Keratinocyte (primary cell): ENCODE data around the gene SLC19A1. TPM values are rescaled to one million over a fixed set of nuclear protein-coding genes. Genes with fewer than 3 reads are reported as not detected.

Source experiments
- DNase-seq: peaks from one replicate; pipeline ENCODE4 v3.0.0-alpha.2; 2011; ENCODE audit warnings: low read depth, missing footprints, low spot score
- FAIRE-seq: peaks from 2 replicates; lab custom pipeline; 2011; peaks lifted over from hg19 to GRCh38; lab: Jason Lieb, UNC
- H2AFZ ChIP-seq: 2 replicates; pipeline ENCODE4 v1.6.0; 2012; ENCODE audit warnings: low read length, control low read depth, inconsistent platforms; ENCODE audit not compliant: control insufficient read depth
- H3K27ac ChIP-seq: 2 replicates; pipeline ENCODE4 v1.5.1; 2011; ENCODE audit warnings: low read length; ENCODE audit not compliant: control insufficient read depth, insufficient read depth
- H3K27me3 ChIP-seq: 3 replicates; pipeline ENCODE4 v1.6.0; 2011; ENCODE audit warnings: low read length; ENCODE audit not compliant: control insufficient read depth, insufficient read depth; ENCODE audit errors: extremely low read depth
- H3K36me3 ChIP-seq, 2 experiments: 2 replicates in 1 of 2; 3 replicates in 1 of 2; pipeline ENCODE4 v1.5.1; 2011; ENCODE audit warnings: low read length in 2 of 2, mild to moderate bottlenecking in 1 of 2; ENCODE audit not compliant: control insufficient read depth in 2 of 2, insufficient read depth in 2 of 2; ENCODE audit errors: extremely low read depth in 1 of 2
- H3K4me1 ChIP-seq: 3 replicates; pipeline ENCODE4 v1.5.1; 2011; ENCODE audit warnings: low read length; ENCODE audit not compliant: control insufficient read depth, insufficient read depth; ENCODE audit errors: extremely low read depth
- H3K4me2 ChIP-seq: 3 replicates; pipeline ENCODE4 v1.6.0; 2011; ENCODE audit warnings: low read depth, low read length; ENCODE audit not compliant: control insufficient read depth, insufficient read depth; ENCODE audit errors: extremely low read depth
- H3K4me3 ChIP-seq, 3 experiments: fragments of 200-600 bp in 1 of 3; sonication (generic) in 1 of 3; 2 replicates in 2 of 3; 3 replicates in 1 of 3; pipeline ENCODE4 v1.5.1; 2011 to 2016; ENCODE audit warnings: low read length in 3 of 3, mild to moderate bottlenecking in 3 of 3, control low read depth in 2 of 3, inconsistent platforms in 1 of 3, low read depth in 1 of 3, mixed read lengths in 1 of 3, mixed run types in 1 of 3, moderate library complexity in 1 of 3; ENCODE audit not compliant: control insufficient read depth in 2 of 3, insufficient read depth in 2 of 3; ENCODE audit errors: extremely low read depth in 1 of 3
- H3K79me2 ChIP-seq: 2 replicates; pipeline ENCODE4 v1.6.0; 2012; ENCODE audit warnings: low read length; ENCODE audit not compliant: control insufficient read depth, insufficient read depth
- H3K9ac ChIP-seq: 3 replicates; pipeline ENCODE4 v1.6.0; 2011; ENCODE audit warnings: low read length; ENCODE audit not compliant: control insufficient read depth, insufficient read depth; ENCODE audit errors: extremely low read depth
- H3K9me1 ChIP-seq: 3 replicates; pipeline ENCODE4 v1.6.0; 2011; ENCODE audit warnings: low read length; ENCODE audit not compliant: control insufficient read depth, insufficient read depth; ENCODE audit errors: extremely low read depth
- H3K9me3 ChIP-seq: 2 replicates; pipeline ENCODE4 v1.5.1; 2012; ENCODE audit warnings: low read depth, low read length; ENCODE audit not compliant: control insufficient read depth
- H4K20me1 ChIP-seq: 3 replicates; pipeline ENCODE4 v1.6.0; 2011; ENCODE audit warnings: low read length; ENCODE audit not compliant: control insufficient read depth, insufficient read depth; ENCODE audit errors: extremely low read depth
- CTCF ChIP-seq, 3 experiments: IDR thresholded peaks in 1 of 3; conservative IDR thresholded peaks in 1 of 3; optimal IDR thresholded peaks in 1 of 3; 2 replicates in 2 of 3; 3 replicates in 1 of 3; pipeline versions ENCODE3 to v1.5.1; 2011; ENCODE audit warnings: low read length in 3 of 3, mild to moderate bottlenecking in 3 of 3, moderate library complexity in 2 of 3, control low read depth in 1 of 3, inconsistent platforms in 1 of 3; ENCODE audit not compliant: insufficient read depth in 2 of 3; ENCODE audit errors: extremely low read depth in 1 of 3
- EZH2 ChIP-seq: IDR thresholded peaks from one replicate; pipeline ENCODE4 v1.6.1; 2012; ENCODE audit warnings: inconsistent platforms, mild to moderate bottlenecking, low read length, moderate library complexity
- dilution Hi-C: fragments of 300-500 bp; cut with MboI; formaldehyde crosslinking; loops from one replicate; pipeline ENCODE4 v1.7.0; 2020; ENCODE audit warnings: low sequenced_read_pairs; ENCODE audit not compliant: extremely low pct_ligation_motif_present
- polyA plus RNA-seq, 5 experiments: library from polyadenylated mRNA; depleted of rRNA in 3 of 5; stranded (reverse) in 3 of 5; stranded (forward) in 1 of 5; unstranded in 1 of 5; fragments of >200 nt; gene quantifications; 1 replicate in 1 of 5; 2 replicates in 3 of 5; 3 replicates in 1 of 5; pipeline versions ENCODE4 v1.2.1 to v1.2.3, GENCODE V29; 2011 to 2012; ENCODE audit warnings: missing spikeins in 2 of 5, low read depth in 1 of 5, low replicate concordance in 1 of 5

Gene SLC19A1
- polyA plus RNA-seq, 1 donor (not counting 4 experiments of a cell fraction or from before 2014, with no cell fraction given), result 3.8 TPM

GRCh38 chr21:45522381-45522780 lies 19.9 kb downstream of the SLC19A1 start:
- H3K4me3 ChIP-seq, result no peak overlapping the region
- H3K9ac ChIP-seq, result no peak overlapping the region
- no peaks in the 10 kb centered on the region for H3K9me3 ChIP-seq
- H3K4me2 ChIP-seq, result no peak overlapping the region
- TF ChIP-seq EZH2 (no peak), CTCF (optimal IDR thresholded peaks at IDR 0.05 in 1 of 3, IDR thresholded peaks at IDR 0.05 in 1 of 3, conservative IDR thresholded peaks at IDR 0.05 in 1 of 3; ENCODE audit: extremely low read depth in 1 of 3, insufficient read depth in 2 of 3, low read length in 3 of 3) (no peak)
- no peaks in the 10 kb centered on the region for H3K27me3 ChIP-seq
- H3K4me1 ChIP-seq, result peaks cover 6% of the 10 kb centered on the region
- FAIRE-seq (no peak), DNase-seq (no peak)
- peaks cover 3% of the 10 kb centered on the region in 2 experiments for H3K36me3 ChIP-seq
- dilution Hi-C loops, result no loop called here
- no peaks in the 10 kb centered on the region for H3K79me2 ChIP-seq
- no peak overlapping the region for H2AFZ ChIP-seq
- no peak overlapping the region for H3K27ac ChIP-seq
- no peaks in the 10 kb centered on the region for H3K9me1 ChIP-seq
- H4K20me1 ChIP-seq, result no peaks in the 10 kb centered on the region

DNA sequence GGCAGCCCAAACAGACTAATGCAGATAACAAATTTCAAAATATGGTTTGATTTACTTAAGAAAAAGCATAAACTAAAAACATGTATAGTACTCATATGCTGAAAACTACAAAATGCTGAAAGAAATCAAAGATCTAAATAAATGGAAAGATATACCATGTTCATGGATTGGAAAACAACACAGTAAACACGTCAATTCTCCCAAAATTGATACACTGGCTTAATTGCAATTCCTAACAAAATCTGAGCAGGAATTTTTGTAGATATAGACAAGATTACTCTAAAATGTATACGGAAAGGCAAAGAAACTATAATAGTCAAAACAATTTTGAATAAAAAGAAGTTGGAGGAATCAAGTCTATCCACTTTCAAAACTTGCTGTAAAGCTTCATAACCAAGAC lies 21.0 kb downstream of the SLC19A1 start:
- no peaks in the 10 kb centered on the region for H3K79me2 ChIP-seq
- TF ChIP-seq CTCF (optimal IDR thresholded peaks at IDR 0.05 in 1 of 3, IDR thresholded peaks at IDR 0.05 in 1 of 3, conservative IDR thresholded peaks at IDR 0.05 in 1 of 3; ENCODE audit: extremely low read depth in 1 of 3, insufficient read depth in 2 of 3, low read length in 3 of 3) (no peak), EZH2 (no peak)
- dilution Hi-C loops, result no loop called here

More for the DNA sequence above, 21.0 kb downstream of the SLC19A1 start:
- no peak for FAIRE-seq
- no peaks in the 10 kb centered on the region for H3K27me3 ChIP-seq
- no peak overlapping the region for H3K27ac ChIP-seq
- no peak overlapping the region for H3K9ac ChIP-seq
- no peaks in the 10 kb centered on the region for H3K4me1 ChIP-seq
- DNase-seq, result no peak
- no peak overlapping the region for H3K4me2 ChIP-seq
- no peaks in the 10 kb centered on the region for H3K9me1 ChIP-seq
- no peaks in the 10 kb centered on the region for H4K20me1 ChIP-seq
- no peak overlapping the region for H2AFZ ChIP-seq
- H3K9me3 ChIP-seq, result no peaks in the 10 kb centered on the region
- no peak overlapping the region for H3K4me3 ChIP-seq
- H3K36me3 ChIP-seq, result peaks cover 3 to 4% of the 10 kb centered on the region in 2 experiments
